HG03442 (cell line): ENCODE results near the gene GIGYF1.

Source experiments
- ATAC-seq: cut with Tn5 transposase; IDR thresholded peaks from one replicate; pipeline ENCODE4 v1.9.1; 2021; ENCODE audit warnings: mild to moderate bottlenecking, moderate library complexity; ENCODE audit not compliant: unreplicated experiment

Gene GIGYF1

GRCh38 chr7:100640517-100641440 lies 53.3 kb downstream of the GIGYF1 start:
- ATAC-seq, result no peak

DNA sequence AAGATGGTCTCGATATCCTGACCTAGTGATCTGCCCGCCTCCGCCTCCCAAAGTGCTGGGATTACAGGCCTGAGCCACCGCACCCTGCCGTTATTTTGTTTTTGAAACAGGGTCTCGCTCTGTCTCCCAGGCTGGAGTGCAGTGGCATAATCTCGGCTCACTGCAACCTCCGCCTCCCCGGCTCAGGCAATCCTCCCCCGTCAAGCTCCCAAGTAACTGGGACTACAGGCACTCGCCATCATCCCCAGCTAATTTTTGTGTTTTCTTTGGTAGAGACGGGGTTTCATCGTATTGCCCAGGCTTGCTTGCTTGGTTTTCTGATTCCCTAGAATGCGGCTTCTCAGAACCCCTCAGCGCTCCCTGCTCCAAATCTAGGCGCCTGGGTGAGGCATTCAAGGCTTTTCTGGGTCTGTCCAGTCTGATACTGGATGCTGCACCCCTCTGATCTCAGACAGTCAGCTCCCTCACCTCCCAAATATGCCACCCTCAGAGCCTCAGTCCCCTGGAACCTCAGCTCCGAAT lies 54.0 kb downstream of the GIGYF1 start:
- ATAC-seq, result no peak

- ATAC-seq, result no peak
These were observed 60.9 kb downstream of the GIGYF1 start for GRCh38 chr7:100632951-100633717.

DNA sequence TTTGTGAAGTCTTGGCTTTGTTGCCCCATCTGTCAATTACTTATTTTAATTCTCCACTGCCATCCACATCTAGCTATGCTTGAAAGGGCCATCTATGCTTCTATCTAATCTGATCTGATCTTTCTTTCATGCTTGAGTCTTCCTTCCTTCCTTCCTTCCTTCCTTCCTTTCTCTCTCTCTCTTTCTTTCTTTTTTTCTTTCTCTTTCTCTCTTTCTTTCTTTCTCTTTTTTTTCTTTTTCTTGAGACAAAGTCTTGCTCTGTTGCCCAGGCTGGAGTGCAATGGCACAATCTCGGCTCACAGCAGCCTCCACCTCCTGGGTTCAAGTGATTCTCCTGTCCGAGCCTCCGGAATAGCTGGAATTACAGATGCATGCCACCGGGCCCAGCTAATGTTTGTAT lies 64.0 kb downstream of the GIGYF1 start:
- ATAC-seq, result no peak
